ENCODE measurements around the gene TBX10.
"Not testable (repeated sequence)": the region's sequence is repeated elsewhere in the genome, so short reads cannot be mapped to it uniquely, and the experiment has no call there.

TBX10 gene

GRCh38 chr11:67615728-67616430 is 23.7 kb downstream of the TBX10 start:
- DNase-seq (ENCODE audit: low read depth in 2 of 2), result no peak

- DNase-seq (ENCODE audit: low read depth in 2 of 2), result peak in 1 of 2 donors; percentile 34
Observed at GRCh38 chr11:67614730-67615714, 24.5 kb downstream of the TBX10 start.

DNA sequence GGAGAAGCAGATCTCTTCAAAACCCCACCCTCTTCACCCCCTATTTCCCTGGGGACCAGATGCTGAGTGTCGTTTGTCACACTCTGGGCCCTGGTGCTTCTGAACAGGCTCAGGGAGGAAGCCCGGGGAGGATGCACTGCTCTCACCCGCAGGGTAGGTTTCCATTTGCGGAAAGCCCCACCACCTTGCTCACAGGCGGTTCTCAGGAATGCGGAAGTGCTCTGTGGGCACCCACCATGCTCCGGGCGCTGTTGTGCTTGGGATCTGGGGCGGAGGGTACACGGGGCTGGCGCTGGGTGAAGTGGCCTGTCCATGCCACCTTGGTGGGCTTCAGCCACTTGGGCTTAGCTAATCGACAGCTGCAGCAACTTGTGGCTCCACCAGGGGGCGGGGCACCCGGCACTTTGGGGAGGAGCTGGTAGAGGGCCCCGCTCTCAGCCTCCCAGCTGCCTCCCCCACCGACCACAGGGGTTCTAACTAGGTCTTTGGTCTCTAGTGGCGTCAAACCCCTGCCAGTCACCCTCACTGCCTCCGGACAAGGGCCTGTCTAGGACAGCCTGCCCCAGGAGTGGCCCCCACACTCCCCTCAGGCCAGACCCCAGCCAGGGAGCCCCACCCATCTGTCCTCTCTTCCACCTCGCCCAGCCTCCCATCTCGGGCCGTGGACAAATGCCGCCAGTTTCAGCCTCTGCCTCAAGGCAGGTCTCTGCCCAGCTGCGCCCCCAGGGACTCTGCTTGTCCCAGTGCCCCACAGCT is 25.4 kb downstream of the TBX10 start:
- DNase-seq (ENCODE audit: low read depth in 2 of 2), result peak; percentile 56 to 60

DNA sequence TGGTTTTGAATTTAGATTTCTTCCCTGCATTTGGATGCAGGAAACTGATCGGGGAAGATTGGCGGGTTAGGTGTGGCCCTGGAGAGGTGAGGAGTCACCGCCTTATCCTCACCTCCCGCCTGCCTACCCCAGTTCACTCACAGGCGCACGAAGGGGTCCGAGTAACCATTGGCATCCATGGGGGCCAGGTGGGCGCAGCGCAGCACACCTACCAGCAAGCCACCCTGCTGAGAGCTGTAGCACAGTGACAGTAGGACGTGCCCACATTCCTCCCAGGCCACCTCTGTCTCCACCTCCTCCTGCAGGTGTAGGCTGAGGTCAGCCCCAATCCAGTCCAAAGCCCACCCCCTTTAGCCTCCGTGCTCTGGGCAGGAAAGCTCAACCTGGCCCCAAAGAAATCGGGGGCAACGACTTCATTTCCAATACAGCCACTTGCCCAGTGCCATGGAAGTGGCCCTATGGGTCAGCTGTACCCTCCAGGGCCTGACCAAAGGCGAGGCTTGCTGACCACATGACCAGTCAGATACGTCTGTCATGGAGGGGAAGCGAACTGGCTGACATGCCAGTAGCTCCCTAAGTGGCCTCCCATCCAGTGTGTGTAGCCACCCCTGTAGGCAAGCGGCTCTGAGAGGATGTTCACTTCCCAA is 26.1 kb downstream of the TBX10 start:
- DNase-seq (ENCODE audit: low read depth in 2 of 2), result no peak

GRCh38 chr11:67612751-67613150 is 26.8 kb downstream of the TBX10 start:
- no peak for DNase-seq (ENCODE audit: low read depth in 2 of 2)

DNA sequence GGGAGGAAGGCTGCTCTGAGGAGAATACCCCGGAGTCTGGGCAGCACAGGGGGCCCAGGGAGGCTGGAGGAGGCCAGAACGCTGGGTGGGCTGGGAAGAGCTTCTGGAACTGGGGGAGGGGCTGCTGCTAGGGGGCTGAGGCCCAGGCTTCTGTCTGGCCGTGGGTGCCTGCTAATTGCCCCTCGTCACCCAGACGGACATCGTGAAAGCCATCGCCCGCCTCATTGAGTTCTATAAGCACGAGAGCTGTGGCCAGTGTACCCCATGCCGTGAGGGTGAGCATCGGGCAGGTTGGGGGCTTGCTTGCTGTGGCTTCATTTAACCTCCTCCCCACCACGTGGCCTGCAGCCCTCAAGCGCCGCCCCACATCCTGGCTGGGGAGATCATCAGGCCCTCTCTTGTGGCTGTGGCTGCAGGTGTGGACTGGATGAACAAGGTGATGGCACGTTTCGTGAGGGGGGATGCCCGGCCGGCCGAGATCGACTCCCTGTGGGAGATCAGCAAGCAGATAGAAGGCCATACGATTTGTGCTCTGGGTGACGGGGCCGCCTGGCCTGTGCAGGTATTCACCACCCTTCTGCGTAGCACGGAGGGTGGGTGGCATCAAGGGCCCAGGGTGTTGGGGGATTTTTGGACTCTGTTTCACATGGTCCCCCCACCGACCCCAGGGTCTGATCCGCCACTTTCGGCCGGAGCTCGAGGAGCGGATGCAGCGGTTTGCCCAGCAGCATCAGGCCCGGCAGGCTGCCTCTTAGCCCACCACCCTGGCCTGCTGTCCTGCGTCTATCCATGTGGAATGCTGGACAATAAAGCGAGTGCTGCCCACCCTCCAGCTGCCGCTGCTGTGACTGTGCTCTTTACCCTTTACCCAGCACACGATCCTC is 27.6 kb downstream of the TBX10 start:
- DNase-seq (ENCODE audit: low read depth in 2 of 2), result no peak

- DNase-seq (ENCODE audit: low read depth in 2 of 2), result no peak
Observed at GRCh38 chr11:67611165-67611564, 28.4 kb downstream of the TBX10 start.

GRCh38 chr11:67610302-67610868 is 29.2 kb downstream of the TBX10 start:
- no peak for DNase-seq (ENCODE audit: low read depth in 2 of 2)

DNA sequence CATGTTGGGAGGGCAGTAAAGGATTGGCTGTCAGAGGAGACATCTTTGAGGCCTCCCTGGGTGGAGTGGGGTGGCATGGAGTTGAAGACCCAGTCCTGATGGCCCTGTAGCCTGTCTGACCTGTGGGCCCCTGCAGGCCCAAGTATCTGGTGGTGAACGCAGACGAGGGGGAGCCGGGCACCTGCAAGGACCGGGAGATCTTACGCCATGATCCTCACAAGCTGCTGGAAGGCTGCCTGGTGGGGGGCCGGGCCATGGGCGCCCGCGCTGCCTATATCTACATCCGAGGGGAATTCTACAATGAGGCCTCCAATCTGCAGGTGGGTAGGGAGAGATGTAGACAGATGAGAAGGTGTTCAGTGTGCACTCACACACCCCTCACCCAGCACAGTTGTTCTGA is 30.2 kb downstream of the TBX10 start:
- DNase-seq (ENCODE audit: low read depth in 2 of 2), result no peak

GRCh38 chr11:67608486-67608885 is 31.1 kb downstream of the TBX10 start:
- DNase-seq (ENCODE audit: low read depth in 2 of 2), result no peak

DNA sequence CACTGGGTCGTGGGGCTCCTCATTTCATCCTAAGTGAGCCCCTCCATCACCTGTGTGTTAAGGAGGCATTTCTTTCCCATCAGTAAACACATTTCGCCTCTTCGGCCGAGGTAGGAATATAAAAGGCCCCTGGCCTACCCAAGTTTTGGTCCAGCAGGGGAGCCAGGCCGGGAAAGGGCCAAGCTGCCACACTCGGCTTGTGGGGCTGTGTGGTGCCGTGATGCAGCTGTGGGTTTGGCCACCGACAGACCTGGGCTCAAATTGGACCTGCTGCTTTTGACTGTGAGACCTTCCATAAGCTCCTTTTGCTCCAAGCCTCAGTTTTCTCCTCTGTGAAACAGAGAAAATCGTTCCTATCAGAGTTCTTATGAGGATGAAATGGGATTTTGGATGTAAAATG is 32.1 kb downstream of the TBX10 start:
- DNase-seq (ENCODE audit: low read depth in 2 of 2), result no peak

GRCh38 chr11:67606492-67607295 is 32.9 kb downstream of the TBX10 start, which contains the start of gene NDUFV1:
NDUFV1 (plus strand) TSS chr11:67606936; CDS start chr11:67607005, 69 bp downstream.
- DNase-seq (ENCODE audit: low read depth in 2 of 2), result peak; percentile 86 to 92

GRCh38 chr11:67606093-67606491 is 33.5 kb downstream of the TBX10 start:
- DNase-seq (ENCODE audit: low read depth in 2 of 2), result no peak

DNA sequence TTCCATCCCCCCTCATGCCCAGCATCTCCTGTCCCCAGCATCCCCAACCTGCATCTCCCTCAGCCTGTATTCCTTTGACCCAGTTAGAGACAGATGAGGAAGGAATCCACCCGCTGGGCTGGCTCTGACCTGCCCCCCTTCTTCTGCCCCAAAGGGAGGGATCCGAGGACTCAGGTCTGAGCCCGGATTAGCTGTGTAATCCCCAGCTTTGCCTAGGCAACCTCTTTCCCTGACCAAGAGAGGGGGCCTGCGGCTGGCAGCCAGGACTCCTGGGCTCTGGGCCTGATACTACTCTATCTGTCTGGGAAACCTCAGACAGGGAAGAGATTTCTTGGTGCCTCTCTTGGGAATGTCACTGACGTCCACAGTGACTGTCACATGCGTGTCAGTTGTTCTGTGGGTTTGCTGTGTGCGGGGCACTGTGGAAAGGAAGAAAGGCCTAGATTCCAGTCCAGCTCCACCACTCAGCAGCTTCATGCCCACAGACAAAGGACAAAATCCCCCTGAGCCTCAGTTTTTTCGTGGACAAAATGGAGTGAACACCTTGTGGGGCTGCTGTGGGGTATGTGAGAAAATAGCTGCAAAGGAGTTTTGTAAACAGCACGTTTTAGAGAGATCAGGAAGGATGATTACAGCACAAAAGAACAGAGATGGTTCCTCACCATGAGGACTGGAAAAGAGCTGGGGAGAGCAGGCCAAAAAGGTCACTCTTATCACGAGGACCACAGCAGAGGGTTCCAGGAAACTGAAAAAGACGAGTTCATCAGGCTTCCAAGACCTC is 34.1 kb downstream of the TBX10 start:
- no peak for DNase-seq (ENCODE audit: low read depth in 2 of 2)

DNA sequence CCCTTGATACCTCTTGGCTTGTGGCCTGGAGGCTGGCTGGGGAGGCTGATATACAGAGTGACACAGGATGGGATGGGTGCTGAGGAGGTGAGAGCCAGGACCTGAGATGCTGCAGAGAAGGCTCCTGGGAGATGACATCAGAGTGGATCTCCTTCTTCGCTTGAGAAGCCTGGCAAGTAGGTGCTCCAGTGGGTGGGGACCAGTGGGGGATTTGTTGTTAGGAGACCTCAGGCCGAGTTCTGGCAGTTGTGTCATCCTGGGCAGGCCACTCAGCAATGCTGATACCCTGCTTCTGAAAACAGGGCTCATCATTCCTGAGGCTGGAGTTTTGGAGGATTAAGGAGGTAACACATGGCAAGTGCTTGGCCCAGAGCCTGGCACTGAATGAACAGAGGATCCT is 34.7 kb downstream of the TBX10 start:
- DNase-seq (ENCODE audit: low read depth in 2 of 2), result no peak

GRCh38 chr11:67604119-67604518 is 35.4 kb downstream of the TBX10 start:
- not testable (repeated sequence) for DNase-seq (ENCODE audit: low read depth in 2 of 2)

GRCh38 chr11:67601098-67601497 is 38.5 kb downstream of the TBX10 start:
- DNase-seq (ENCODE audit: low read depth in 2 of 2), result no peak

DNA sequence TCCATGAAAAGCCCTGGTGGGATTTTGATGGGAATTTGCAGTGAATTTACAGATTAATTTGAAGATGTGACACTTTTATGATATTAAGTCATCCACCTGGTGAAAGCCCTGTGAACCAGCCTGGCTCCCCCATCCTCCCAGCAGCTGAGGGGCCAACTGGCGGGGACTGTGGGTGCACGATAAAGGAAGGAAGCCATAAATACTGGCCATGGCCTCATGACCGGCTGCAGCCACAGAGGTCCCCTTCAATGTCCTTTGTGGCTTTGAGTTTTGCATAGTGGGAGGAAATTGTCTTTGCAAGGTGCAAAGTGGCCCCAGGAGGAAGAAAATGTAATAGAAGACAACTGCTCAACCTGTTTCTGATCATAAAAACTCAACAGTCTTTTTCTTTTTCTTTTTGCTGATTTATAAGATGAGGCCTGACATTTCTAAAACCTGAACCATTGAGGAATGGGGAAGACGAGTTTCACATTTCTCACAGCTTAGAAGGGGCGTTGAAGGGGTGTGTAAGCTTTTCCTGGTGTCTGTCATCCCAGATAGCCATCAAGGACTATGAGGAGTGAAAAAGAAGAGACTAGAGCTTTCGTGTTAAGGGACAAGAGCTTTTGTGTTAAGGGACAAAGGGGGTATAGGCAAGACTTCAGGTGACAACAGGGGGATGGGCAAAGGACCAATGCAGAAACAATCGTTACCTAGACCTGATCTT is 39.1 kb downstream of the TBX10 start:
- no peak for DNase-seq (ENCODE audit: low read depth in 2 of 2)

Data from stimulated activated CD4-positive, alpha-beta T cell treated with anti-CD3 and anti-CD28 coated beads, Interleukin-1b, Interleukin-23, amount 100 ng/mL, for 1 hour (primary cell).